ENCODE results near the gene MYPOP. TPM values are rescaled to one million over a fixed set of nuclear protein-coding genes. Genes with fewer than 3 reads are reported as not detected.
A peak's percentile ranks its signal among the peaks of the same experiment; 100 is the strongest.

The MYPOP gene
- total RNA-seq (1 to 10 TPM; 3.0 to 9.1 (median 7.0) TPM), polyA plus RNA-seq (1 to 10 TPM; 4.2 to 4.4 TPM)
- long read RNA-seq, donor 1: 0 reads
- long read RNA-seq, donor 2, partial matches to known transcripts: 0 of 3 reads
- long read RNA-seq, donor 2, other reads (novel, unspliced or antisense): 0 of 3 reads
- long read RNA-seq, donor 3, partial matches to known transcripts: 0 of 1 reads
- long read RNA-seq, donor 3, other reads (novel, unspliced or antisense): 0 of 1 reads

- H3K27me3 ChIP-seq: no peaks in the 10 kb centered on the region
- no peak for TF ChIP-seq POLR2A (IDR thresholded peaks at IDR 0.05)
- TF ChIP-seq EP300 (IDR thresholded peaks at IDR 0.05): no peak
- TF ChIP-seq CTCF (IDR thresholded peaks at IDR 0.05): no peak
- 1 to 2% (median 1%) methylated on average over 45 to 47 of the region's 47 CpGs for WGBS, 3 donors
- peak in 3 of 5 donors; percentile 36 to 43 (median 38) for DNase-seq
- peaks cover 5% of the 10 kb centered on the region for H3K4me1 ChIP-seq (ENCODE audit: insufficient read depth)
- H3K4me3 ChIP-seq: peak within 1 kb of the TSS; percentile 62
- intact Hi-C loops (cut with DNase I): no loop called here
- no peaks in the 10 kb centered on the region for H3K36me3 ChIP-seq
- H3K9me3 ChIP-seq: no peaks in the 10 kb centered on the region
- H3K27ac ChIP-seq: peak within 1 kb of the TSS in 1 of 2 donors; percentile 56
These were observed at the start of gene MYPOP for GRCh38 chr19:45901912-45902650. Gene MYPOP, minus strand, starts transcription at chr19:45902613. Its CDS starts 840 bp downstream, at chr19:45901773.

- no peaks in the 10 kb centered on the region for H3K9me3 ChIP-seq
- H3K36me3 ChIP-seq: no peaks in the 10 kb centered on the region
- no peak overlapping the region for H3K4me3 ChIP-seq
- no peak for DNase-seq
- TF ChIP-seq EP300 (IDR thresholded peaks at IDR 0.05) (no peak), CTCF (IDR thresholded peaks at IDR 0.05) (no peak), POLR2A (IDR thresholded peaks at IDR 0.05) (no peak)
- H3K4me1 ChIP-seq (ENCODE audit: insufficient read depth): no peaks in the 10 kb centered on the region
- 88 to 100% (median 96%) methylated on average over 1 of the region's 1 CpG for WGBS, 3 donors
- intact Hi-C loops (cut with DNase I): no loop called here
- H3K27me3 ChIP-seq: no peaks in the 10 kb centered on the region
- H3K27ac ChIP-seq: no peak overlapping the region
These were observed 45.5 kb upstream of the MYPOP start for GRCh38 chr19:45947926-45948325.

- Histone ChIP-seq H3K36me3 (no peaks in the 10 kb centered on the region), H3K27ac (no peak overlapping the region), H3K27me3 (no peaks in the 10 kb centered on the region), H3K4me1 (ENCODE audit: insufficient read depth) (no peaks in the 10 kb centered on the region), H3K9me3 (peaks cover 0 to 9% of the 10 kb centered on the region in 2 donors), H3K4me3 (no peak overlapping the region)
- no peak for TF ChIP-seq POLR2A (IDR thresholded peaks at IDR 0.05)
- TF ChIP-seq CTCF (IDR thresholded peaks at IDR 0.05): no peak
- no peak for TF ChIP-seq EP300 (IDR thresholded peaks at IDR 0.05)
- intact Hi-C loops (cut with DNase I): no loop called here
- WGBS, 3 donors: 55 to 61% (median 57%) methylated on average over 21 to 32 of the region's 32 CpGs
- no peak for DNase-seq
These were observed 38.0 kb upstream of the MYPOP start for GRCh38 chr19:45940515-45940805.

- H3K9me3 ChIP-seq: peaks cover 0 to 9% of the 10 kb centered on the region in 2 donors
- DNase-seq: no peak
- TF ChIP-seq EP300 (IDR thresholded peaks at IDR 0.05): no peak
- no peak for TF ChIP-seq CTCF (IDR thresholded peaks at IDR 0.05)
- TF ChIP-seq POLR2A (IDR thresholded peaks at IDR 0.05): no peak
- no peaks in the 10 kb centered on the region for H3K36me3 ChIP-seq
- 23 to 25% (median 23%) methylated on average over 34 to 67 of the region's 67 CpGs for WGBS, 3 donors
- no peaks in the 10 kb centered on the region for H3K27me3 ChIP-seq
- no peak overlapping the region for H3K4me3 ChIP-seq
- no peaks in the 10 kb centered on the region for H3K4me1 ChIP-seq (ENCODE audit: insufficient read depth)
- H3K27ac ChIP-seq: no peak overlapping the region
- intact Hi-C loops (cut with DNase I): no loop called here
These were observed 37.5 kb upstream of the MYPOP start for GRCh38 chr19:45939792-45940514.

Data from ovary (tissue), 10 donors.